Mucosa of descending colon (tissue), 3 donors: Measurements from ENCODE around the gene PARN. TPM values are rescaled to one million over a fixed set of nuclear protein-coding genes. Genes with fewer than 3 reads are reported as not detected.

Experiments
- ATAC-seq: fragments of 200-7000 bp; cut with Tn5 transposase; one replicate; pipeline ENCODE4 v1.9.1; 2020; ENCODE audit warnings: mild to moderate bottlenecking, moderate library complexity
- DNase-seq, 3 donors: peaks; one replicate each; pipeline ENCODE4 v3.0.0-alpha.2; 2020
- H3K36me3 ChIP-seq: fragments of 200-600 bp; one replicate; pipeline ENCODE4 v1.8.0; 2021; ENCODE audit warnings: low read depth, mild to moderate bottlenecking
- H3K4me1 ChIP-seq: fragments of 200-600 bp; one replicate; pipeline ENCODE4 v1.8.0; 2021; ENCODE audit warnings: low read depth, mild to moderate bottlenecking
- H3K4me3 ChIP-seq: fragments of 200-600 bp; one replicate; pipeline ENCODE4 v1.8.0; 2021; ENCODE audit warnings: mild to moderate bottlenecking
- H3K9me3 ChIP-seq: fragments of 200-600 bp; one replicate; pipeline ENCODE4 v1.8.0; 2021; ENCODE audit warnings: mild to moderate bottlenecking
- CTCF ChIP-seq: fragments of 200-600 bp; IDR thresholded peaks from one replicate; pipeline ENCODE4 v1.8.0; 2022; ENCODE audit warnings: antibody characterized with exemption, mild to moderate bottlenecking
- intact Hi-C, 2 donors: fragments of 100-400 bp; cut with DNase I in 1 of 2; cut with micrococcal nuclease in 1 of 2; formaldehyde crosslinking; loops; one replicate each; pipeline versions ENCODE4 v1.11.0 to v1.11.1; 2022; cut with DNase I, micrococcal nuclease
- total RNA-seq, 3 donors: library from RNA; stranded (reverse); fragmentation: NEBNext Ultra II Directional in 2 of 3; extraction: Animal tissue kit (Norgen Biotek cat#: 25700) in 2 of 3; gene quantifications; one replicate each; pipeline versions ENCODE4 v1.2.1 to v1.2.4, GENCODE V29; 2021 to 2023
- donor health status: DM: no; HTN: no; CAD: no; lungs with moderate emphysema.
- donor health status: DM: no; HTN: no; CAD: no.
- donor health status: DM: no; HTN: yes; CAD: no.

PARN gene
- total RNA-seq, 3 donors from 2014 or later: 31.5 to 34.0 (median 33.3) TPM

GRCh38 chr16:14497245-14498082 is 132.6 kb downstream of the PARN start:
- ATAC-seq (no peak), DNase-seq (no peak)
- TF ChIP-seq CTCF: no peak
- Histone ChIP-seq H3K4me3 (no peak overlapping the region), H3K4me1 (peaks cover 6% of the 10 kb centered on the region), H3K36me3 (no peaks in the 10 kb centered on the region), H3K9me3 (no peaks in the 10 kb centered on the region)
- intact Hi-C loops: no loop called here

GRCh38 chr16:14496786-14497185 is 133.3 kb downstream of the PARN start:
- no peaks in the 10 kb centered on the region for H3K9me3 ChIP-seq
- H3K4me1 ChIP-seq: peaks cover 4% of the 10 kb centered on the region
- no peak for DNase-seq
- intact Hi-C loops: no loop called here
- no peak overlapping the region for H3K4me3 ChIP-seq
- TF ChIP-seq CTCF: no peak
- no peak for ATAC-seq
- H3K36me3 ChIP-seq: no peaks in the 10 kb centered on the region

- Histone ChIP-seq H3K4me3 (no peak overlapping the region), H3K4me1 (no peaks in the 10 kb centered on the region), H3K36me3 (no peaks in the 10 kb centered on the region), H3K9me3 (no peaks in the 10 kb centered on the region)
- intact Hi-C loops: no loop called here
- no peak for TF ChIP-seq CTCF
- no peak for DNase-seq
- no peak for ATAC-seq
These were observed 133.9 kb downstream of the PARN start for GRCh38 chr16:14496047-14496770.

GRCh38 chr16:14495213-14496046 is 134.6 kb downstream of the PARN start:
- H3K4me3 ChIP-seq: no peak overlapping the region
- ATAC-seq (no peak), DNase-seq (no peak)
- no peaks in the 10 kb centered on the region for H3K4me1 ChIP-seq
- TF ChIP-seq CTCF: no peak
- intact Hi-C loops: no loop called here
- no peaks in the 10 kb centered on the region for H3K9me3 ChIP-seq
- H3K36me3 ChIP-seq: no peaks in the 10 kb centered on the region

- H3K9me3 ChIP-seq: no peaks in the 10 kb centered on the region
- H3K4me1 ChIP-seq: no peaks in the 10 kb centered on the region
- H3K36me3 ChIP-seq: no peaks in the 10 kb centered on the region
- DNase-seq (no peak), ATAC-seq (no peak)
- intact Hi-C loops: no loop called here
- no peak overlapping the region for H3K4me3 ChIP-seq
- no peak for TF ChIP-seq CTCF
These were observed 135.6 kb downstream of the PARN start for GRCh38 chr16:14494396-14494966.
